Breast epithelium (tissue), 4 donors: ENCODE measurements around the gene TSHZ1. TPM values are rescaled to one million over a fixed set of nuclear protein-coding genes. Genes with fewer than 3 reads are reported as not detected.

Experiments
- DNase-seq, 2 donors: peaks; one replicate each; pipeline ENCODE4 v3.0.0-alpha.2; 2019; ENCODE audit warnings: low spot score in 2 of 2
- H3K27ac ChIP-seq, 2 donors: fragments of 200-600 bp; sonication (generic) in 1 of 2; one replicate each; pipeline ENCODE4 v1.5.1; 2016 to 2019; ENCODE audit warnings: mild to moderate bottlenecking in 1 of 2
- H3K27me3 ChIP-seq, 2 donors: fragments of 200-600 bp; sonication (generic) in 1 of 2; one replicate each; pipeline versions ENCODE4 v1.5.1 to v1.6.0; 2017 to 2019; ENCODE audit warnings: control low read depth in 1 of 2, mild to moderate bottlenecking in 1 of 2
- H3K36me3 ChIP-seq: fragments of 200-600 bp; one replicate; pipeline ENCODE4 v1.5.1; 2019
- H3K4me1 ChIP-seq, 2 donors: fragments of 200-600 bp; sonication (generic); one replicate each; pipeline ENCODE4 v1.5.1; 2016 to 2019; ENCODE audit warnings: control low read depth in 1 of 2
- H3K4me3 ChIP-seq, 3 donors: fragments of 200-600 bp; sonication (generic); 1 replicate in 2 of 3; 2 replicates in 1 of 3; pipeline ENCODE4 v1.5.1; 2016 to 2019; ENCODE audit warnings: mild to moderate bottlenecking in 3 of 3, moderate library complexity in 2 of 3
- H3K9me3 ChIP-seq, 2 donors: fragments of 200-600 bp; sonication (generic) in 1 of 2; one replicate each; pipeline ENCODE4 v1.5.1; 2016 to 2019; ENCODE audit warnings: control low read depth in 1 of 2
- POLR2A ChIP-seq: fragments of 450-650 bp; IDR thresholded peaks from one replicate; pipeline ENCODE4 v1.6.1; 2016; ENCODE audit warnings: antibody characterized with exemption, mild to moderate bottlenecking, moderate library complexity
- POLR2AphosphoS5 ChIP-seq, 3 donors: sonication (generic); formaldehyde crosslinking; IDR thresholded peaks; one replicate each; pipeline ENCODE4 v1.6.1; 2017; ENCODE audit warnings: antibody characterized with exemption in 3 of 3
- intact Hi-C: fragments of 100-400 bp; cut with DNase I; formaldehyde crosslinking; loops from one replicate; pipeline ENCODE4 v1.15.1; 2023; ENCODE audit warnings: low total_unique reads
- total RNA-seq, 3 donors: library from RNA; depleted of rRNA; stranded (reverse); fragments of >200 nt; gene quantifications; one replicate each; pipeline ENCODE4 v1.1.0, GENCODE V29; 2016
- TF ChIP-seq, protein P1 (sequence below), 3 donors: fragments of 450-650 bp; IDR thresholded peaks; one replicate each; pipeline ENCODE4 v1.5.1; 2016 to 2017; ENCODE audit warnings: antibody characterized with exemption in 3 of 3, mild to moderate bottlenecking in 3 of 3, moderate library complexity in 3 of 3

TSHZ1 gene
- total RNA-seq, 3 donors from 2014 or later: 12.3 to 18.3 (median 16.4) TPM

DNA sequence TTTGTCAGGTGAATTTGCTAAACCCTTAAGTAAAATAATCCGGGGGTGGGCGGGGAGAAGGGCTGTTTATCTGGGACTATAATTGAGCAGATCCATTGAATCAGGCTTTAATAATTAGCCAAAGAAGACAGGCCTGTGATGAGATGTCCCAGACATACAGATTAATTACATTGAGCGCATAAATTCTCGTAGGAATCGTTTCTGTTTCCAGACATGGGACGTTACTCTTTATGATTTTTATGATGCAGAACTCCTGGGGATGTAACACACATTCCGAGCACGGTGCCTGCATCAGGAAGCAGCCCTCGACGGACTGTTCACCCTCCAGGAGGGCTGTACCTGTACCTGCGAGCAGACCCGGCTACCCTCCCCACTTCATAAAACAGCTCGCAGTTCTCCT is 128.0 kb downstream of the TSHZ1 start:
- TF ChIP-seq, protein P1, sequence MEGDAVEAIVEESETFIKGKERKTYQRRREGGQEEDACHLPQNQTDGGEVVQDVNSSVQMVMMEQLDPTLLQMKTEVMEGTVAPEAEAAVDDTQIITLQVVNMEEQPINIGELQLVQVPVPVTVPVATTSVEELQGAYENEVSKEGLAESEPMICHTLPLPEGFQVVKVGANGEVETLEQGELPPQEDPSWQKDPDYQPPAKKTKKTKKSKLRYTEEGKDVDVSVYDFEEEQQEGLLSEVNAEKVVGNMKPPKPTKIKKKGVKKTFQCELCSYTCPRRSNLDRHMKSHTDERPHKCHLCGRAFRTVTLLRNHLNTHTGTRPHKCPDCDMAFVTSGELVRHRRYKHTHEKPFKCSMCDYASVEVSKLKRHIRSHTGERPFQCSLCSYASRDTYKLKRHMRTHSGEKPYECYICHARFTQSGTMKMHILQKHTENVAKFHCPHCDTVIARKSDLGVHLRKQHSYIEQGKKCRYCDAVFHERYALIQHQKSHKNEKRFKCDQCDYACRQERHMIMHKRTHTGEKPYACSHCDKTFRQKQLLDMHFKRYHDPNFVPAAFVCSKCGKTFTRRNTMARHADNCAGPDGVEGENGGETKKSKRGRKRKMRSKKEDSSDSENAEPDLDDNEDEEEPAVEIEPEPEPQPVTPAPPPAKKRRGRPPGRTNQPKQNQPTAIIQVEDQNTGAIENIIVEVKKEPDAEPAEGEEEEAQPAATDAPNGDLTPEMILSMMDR (IDR thresholded peaks at IDR 0.05): no peak
- no peak for TF ChIP-seq POLR2A
- TF ChIP-seq POLR2AphosphoS5 (IDR thresholded peaks at IDR 0.05): no peak

More for the DNA sequence above, 128.0 kb downstream of the TSHZ1 start:
- Histone ChIP-seq H3K36me3 (no peaks in the 10 kb centered on the region), H3K9me3 (no peaks in the 10 kb centered on the region), H3K27me3 (no peaks in the 10 kb centered on the region), H3K4me1 (no peaks in the 10 kb centered on the region), H3K4me3 (no peak overlapping the region), H3K27ac (no peak overlapping the region)
- intact Hi-C loops: no loop called here
- no peak for DNase-seq

Other genes with a start within 250 kb of the TSHZ1 start
- gene PTGR3, start 1.7 kb upstream of the TSHZ1 start, total RNA-seq: 10 to 100 TPM; 21.3 to 32.9 (median 22.9) TPM
- gene SMIM21, start 216.9 kb downstream of the TSHZ1 start, total RNA-seq: not detected